ENCODE results near the gene TMEM87B. TPM values are rescaled to one million over a fixed set of nuclear protein-coding genes. Genes with fewer than 3 reads are reported as not detected.

TMEM87B gene
- total and polyA plus RNA-seq, 11 donors = 3.1 to 18.5 (median 7.9) TPM

DNA sequence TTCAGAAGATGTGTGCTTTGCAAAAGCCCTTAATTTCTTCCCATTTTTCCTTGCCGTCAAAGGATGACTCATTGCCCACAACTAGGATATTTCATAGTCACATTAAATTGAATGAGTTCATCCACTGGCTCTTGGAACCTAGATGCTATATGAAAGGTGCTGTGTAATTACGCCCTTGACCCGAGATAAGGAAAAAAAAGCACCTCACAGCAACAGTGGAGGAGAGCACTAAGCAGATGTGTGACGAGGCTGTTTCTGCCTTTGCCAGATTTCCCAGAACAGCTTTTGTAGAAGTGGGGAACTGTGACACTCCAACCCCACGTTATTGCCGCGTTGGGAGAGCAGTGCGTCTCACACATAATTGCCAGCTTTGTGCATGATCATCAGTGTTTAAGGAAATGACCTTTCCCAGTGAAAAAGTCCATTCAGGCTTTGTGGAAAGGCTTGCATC, 33.3 kb upstream of the TMEM87B start:
- peaks cover 0 to 5% (median 0%) of the 10 kb centered on the region in 12 donors for H3K4me1 ChIP-seq
- peak overlapping the region in 1 of 12 donors; percentile 23 for H3K27ac ChIP-seq
- TF ChIP-seq, protein P1, sequence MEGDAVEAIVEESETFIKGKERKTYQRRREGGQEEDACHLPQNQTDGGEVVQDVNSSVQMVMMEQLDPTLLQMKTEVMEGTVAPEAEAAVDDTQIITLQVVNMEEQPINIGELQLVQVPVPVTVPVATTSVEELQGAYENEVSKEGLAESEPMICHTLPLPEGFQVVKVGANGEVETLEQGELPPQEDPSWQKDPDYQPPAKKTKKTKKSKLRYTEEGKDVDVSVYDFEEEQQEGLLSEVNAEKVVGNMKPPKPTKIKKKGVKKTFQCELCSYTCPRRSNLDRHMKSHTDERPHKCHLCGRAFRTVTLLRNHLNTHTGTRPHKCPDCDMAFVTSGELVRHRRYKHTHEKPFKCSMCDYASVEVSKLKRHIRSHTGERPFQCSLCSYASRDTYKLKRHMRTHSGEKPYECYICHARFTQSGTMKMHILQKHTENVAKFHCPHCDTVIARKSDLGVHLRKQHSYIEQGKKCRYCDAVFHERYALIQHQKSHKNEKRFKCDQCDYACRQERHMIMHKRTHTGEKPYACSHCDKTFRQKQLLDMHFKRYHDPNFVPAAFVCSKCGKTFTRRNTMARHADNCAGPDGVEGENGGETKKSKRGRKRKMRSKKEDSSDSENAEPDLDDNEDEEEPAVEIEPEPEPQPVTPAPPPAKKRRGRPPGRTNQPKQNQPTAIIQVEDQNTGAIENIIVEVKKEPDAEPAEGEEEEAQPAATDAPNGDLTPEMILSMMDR (IDR thresholded peaks at IDR 0.05) = no peak
- no peak for TF ChIP-seq POLR2A (IDR thresholded peaks at IDR 0.05)
- peaks cover 0 to 49% (median 32%) of the 10 kb centered on the region in 9 donors for H3K36me3 ChIP-seq
- H3K4me3 ChIP-seq = no peak overlapping the region
- H3K9me3 ChIP-seq = no peaks in the 10 kb centered on the region
- ATAC-seq (no peak), DNase-seq (no peak)
- intact Hi-C loops (cut with DNase I) = no loop called here
- 87 to 89% (median 87%) methylated on average over 8 of the region's 8 CpGs for WGBS, 4 donors
- H3K27me3 ChIP-seq = no peaks in the 10 kb centered on the region

DNA sequence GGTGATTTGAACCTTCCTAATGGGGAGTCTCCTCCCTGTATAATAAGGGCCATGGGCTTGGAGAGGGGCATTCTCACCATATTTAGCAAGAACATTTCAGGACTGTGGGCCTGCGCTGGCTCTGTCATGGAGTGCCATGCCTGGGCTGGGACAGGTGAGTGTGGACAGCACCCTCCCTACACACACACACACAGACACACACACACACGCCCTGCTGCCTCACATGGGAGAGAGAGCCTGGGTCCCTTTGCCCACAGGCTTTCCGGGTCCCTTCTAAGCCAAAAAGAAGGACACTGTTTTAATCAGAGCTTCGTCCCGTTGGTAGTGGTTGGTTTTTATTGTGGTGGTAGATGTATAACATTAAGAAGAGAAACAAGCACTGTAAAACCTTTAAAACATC, 31.4 kb upstream of the TMEM87B start:
- H3K27me3 ChIP-seq = no peaks in the 10 kb centered on the region
- TF ChIP-seq POLR2A (IDR thresholded peaks at IDR 0.05) = no peak
- TF ChIP-seq, protein P1 (IDR thresholded peaks at IDR 0.05) = no peak
- no peak for ATAC-seq
- H3K9me3 ChIP-seq = no peaks in the 10 kb centered on the region
- peaks cover 0 to 5% (median 0%) of the 10 kb centered on the region in 12 donors for H3K4me1 ChIP-seq
- 95 to 97% (median 96%) methylated on average over 5 of the region's 5 CpGs for WGBS, 4 donors
- H3K4me3 ChIP-seq = no peak overlapping the region
- H3K27ac ChIP-seq = peak overlapping the region in 1 of 12 donors; percentile 68
- peaks cover 0 to 55% (median 32%) of the 10 kb centered on the region in 9 donors for H3K36me3 ChIP-seq
- intact Hi-C loops (cut with DNase I) = no loop called here
- DNase-seq = no peak

DNA sequence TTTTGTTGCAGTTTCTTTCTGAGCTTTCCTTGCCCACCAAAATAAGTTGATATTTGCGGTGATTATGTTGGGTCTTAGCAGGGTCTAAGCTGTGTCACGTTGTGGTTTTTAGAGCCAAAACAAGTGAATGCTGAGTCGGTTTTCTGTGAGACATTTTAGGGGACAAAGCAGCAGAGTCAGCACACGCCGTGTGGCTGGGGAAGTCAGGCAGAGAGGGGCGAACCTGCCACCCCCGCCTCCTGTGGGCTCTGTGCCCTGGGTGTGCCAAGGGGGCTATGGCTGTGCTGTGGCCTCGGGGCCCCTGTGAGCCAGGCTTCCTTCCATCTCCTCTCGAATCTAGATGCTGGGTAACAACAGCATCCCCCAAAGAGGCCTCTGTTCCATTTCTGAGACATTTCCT, 30.8 kb upstream of the TMEM87B start:
- Histone ChIP-seq H3K36me3 (peaks cover 0 to 58% (median 30%) of the 10 kb centered on the region in 9 donors), H3K4me1 (peaks cover 0 to 5% (median 0%) of the 10 kb centered on the region in 12 donors), H3K27ac (peak overlapping the region in 1 of 12 donors; percentile 68), H3K4me3 (no peak overlapping the region), H3K27me3 (no peaks in the 10 kb centered on the region), H3K9me3 (no peaks in the 10 kb centered on the region)
- ATAC-seq (peak in 1 of 4 donors; percentile 11), DNase-seq (no peak)
- intact Hi-C loops (cut with DNase I) = no loop called here
- 85 to 88% (median 87%) methylated on average over 8 to 9 of the region's 9 CpGs for WGBS, 4 donors
- no peak for TF ChIP-seq POLR2A (IDR thresholded peaks at IDR 0.05)
- TF ChIP-seq, protein P1 (IDR thresholded peaks at IDR 0.05) = no peak

DNA sequence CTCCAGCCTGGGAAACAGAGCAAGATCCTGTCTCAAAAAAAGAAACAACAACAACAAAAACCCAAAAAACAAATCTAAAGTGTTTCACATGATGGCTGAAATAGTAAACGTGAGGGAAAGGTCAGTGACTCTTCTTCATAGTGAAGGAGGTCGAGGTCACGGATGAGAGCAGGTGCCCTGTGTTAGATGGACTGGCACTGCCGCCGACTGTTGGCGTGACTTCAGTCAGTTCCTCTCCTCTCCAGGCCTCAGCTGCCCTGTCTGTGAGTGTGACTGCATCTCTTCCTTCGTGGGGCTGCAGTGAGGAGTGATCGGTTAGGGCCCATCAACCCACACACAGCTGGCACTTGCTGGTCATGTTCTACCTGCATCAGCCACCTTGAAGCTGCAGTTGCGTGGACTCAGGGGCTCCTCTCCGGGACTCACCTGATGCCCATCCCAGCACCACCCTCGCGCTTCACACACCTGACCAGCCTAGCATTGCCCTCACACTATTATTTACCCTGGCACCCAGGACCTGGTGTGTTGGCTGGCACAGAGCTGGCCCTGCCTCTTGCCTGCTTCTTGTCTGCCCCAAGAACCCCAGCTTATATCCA, 30.1 kb upstream of the TMEM87B start:
- intact Hi-C loops (cut with DNase I) = no loop called here
- Histone ChIP-seq H3K4me3 (no peak overlapping the region), H3K4me1 (peaks cover 0 to 5% (median 0%) of the 10 kb centered on the region in 12 donors), H3K27ac (no peak overlapping the region), H3K27me3 (no peaks in the 10 kb centered on the region), H3K9me3 (no peaks in the 10 kb centered on the region), H3K36me3 (peaks cover 0 to 52% (median 23%) of the 10 kb centered on the region in 9 donors)
- no peak for ATAC-seq
- WGBS, 4 donors = 92 to 97% (median 96%) methylated on average over 12 of the region's 12 CpGs
- no peak for DNase-seq
- TF ChIP-seq POLR2A (IDR thresholded peaks at IDR 0.05) = no peak
- TF ChIP-seq, protein P1 (IDR thresholded peaks at IDR 0.05) = no peak

Measured in heart left ventricle (tissue), 16 donors.